Effector memory CD4-positive, alpha-beta T cell (primary cell): ENCODE measurements around the gene FBXO17.

ENCODE experiments used
- DNase-seq, 3 donors: peaks; one replicate each; pipeline ENCODE4 v3.0.0-alpha.2; 2020
- H3K27ac ChIP-seq: 2 replicates; pipeline ENCODE4 v1.7.0; 2013; ENCODE audit warnings: mild to moderate bottlenecking, low read length, moderate library complexity; ENCODE audit not compliant: insufficient read depth, poor library complexity, severe bottlenecking
- H3K27me3 ChIP-seq: replicated peaks from 2 replicates; pipeline ENCODE4 v1.7.0; 2013; ENCODE audit warnings: mild to moderate bottlenecking, low read length; ENCODE audit not compliant: insufficient read depth, control insufficient read depth, poor library complexity, severe bottlenecking
- H3K36me3 ChIP-seq: 2 replicates; pipeline ENCODE4 v1.7.0; 2013; ENCODE audit warnings: mild to moderate bottlenecking, low read length, moderate library complexity; ENCODE audit not compliant: control insufficient read depth, insufficient read depth
- H3K4me1 ChIP-seq: 2 replicates; pipeline ENCODE4 v1.7.0; 2013; ENCODE audit warnings: low read length, mild to moderate bottlenecking; ENCODE audit not compliant: control insufficient read depth, insufficient read depth, poor library complexity, severe bottlenecking
- H3K4me3 ChIP-seq: 2 replicates; pipeline ENCODE4 v1.7.0; 2013; ENCODE audit warnings: low read length, low read depth, mild to moderate bottlenecking; ENCODE audit not compliant: insufficient read depth, poor library complexity, severe bottlenecking
- H3K9me3 ChIP-seq: 2 replicates; pipeline ENCODE4 v1.7.0; 2013; ENCODE audit warnings: mild to moderate bottlenecking, low read length, moderate library complexity; ENCODE audit not compliant: control insufficient read depth

Gene FBXO17

GRCh38 chr19:38908911-38909310 is 66.6 kb downstream of the FBXO17 start:
- no peak overlapping the region for H3K27ac ChIP-seq
- peaks cover 32% of the 10 kb centered on the region for H3K36me3 ChIP-seq
- H3K4me3 ChIP-seq, result no peak overlapping the region
- H3K9me3 ChIP-seq, result no peaks in the 10 kb centered on the region
- no peaks in the 10 kb centered on the region for H3K4me1 ChIP-seq
- no peaks in the 10 kb centered on the region for H3K27me3 ChIP-seq
- DNase-seq, result no peak

- Histone ChIP-seq H3K27ac (no peak overlapping the region), H3K4me3 (no peak overlapping the region), H3K9me3 (no peaks in the 10 kb centered on the region), H3K36me3 (peaks cover 32% of the 10 kb centered on the region), H3K27me3 (no peaks in the 10 kb centered on the region), H3K4me1 (no peaks in the 10 kb centered on the region)
- DNase-seq, result no peak
Observed at GRCh38 chr19:38907670-38908069, 67.9 kb downstream of the FBXO17 start.

DNA sequence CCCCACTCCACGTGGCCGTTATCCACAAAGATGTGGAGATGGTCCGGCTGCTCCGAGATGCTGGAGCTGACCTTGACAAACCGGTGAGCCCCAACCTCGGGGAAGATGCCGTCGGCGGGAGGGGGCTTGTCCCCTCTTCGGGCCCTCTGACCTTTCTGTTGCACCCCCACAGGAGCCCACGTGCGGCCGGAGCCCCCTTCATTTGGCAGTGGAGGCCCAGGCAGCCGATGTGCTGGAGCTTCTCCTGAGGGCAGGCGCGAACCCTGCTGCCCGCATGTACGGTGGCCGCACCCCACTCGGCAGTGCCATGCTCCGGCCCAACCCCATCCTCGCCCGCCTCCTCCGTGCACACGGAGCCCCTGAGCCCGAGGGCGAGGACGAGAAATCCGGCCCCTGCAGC is 68.3 kb downstream of the FBXO17 start:
- no peak for DNase-seq
- Histone ChIP-seq H3K36me3 (peaks cover 32% of the 10 kb centered on the region), H3K27ac (no peak overlapping the region), H3K4me1 (no peaks in the 10 kb centered on the region), H3K4me3 (no peak overlapping the region), H3K9me3 (no peaks in the 10 kb centered on the region), H3K27me3 (no peaks in the 10 kb centered on the region)

DNA sequence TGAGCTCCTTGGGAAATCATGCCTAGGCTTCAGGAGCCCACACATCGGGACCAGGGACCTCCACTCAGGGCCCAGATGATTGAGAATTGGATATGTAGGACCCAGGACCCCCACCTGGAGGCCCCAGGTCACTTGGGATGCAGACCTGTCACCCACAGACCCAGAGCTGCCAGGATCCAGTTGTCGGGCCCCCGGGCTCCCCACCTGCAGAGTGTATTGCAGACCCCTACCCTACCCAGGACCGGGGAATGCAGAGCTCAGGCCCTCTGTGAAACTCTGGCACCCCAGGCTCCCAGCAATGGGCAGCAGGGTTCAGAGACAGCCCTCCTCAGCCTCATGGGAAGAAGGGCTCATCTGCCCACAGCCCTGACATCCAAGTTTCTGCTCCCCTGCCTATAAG is 69.9 kb downstream of the FBXO17 start:
- Histone ChIP-seq H3K27ac (no peak overlapping the region), H3K4me3 (no peak overlapping the region), H3K9me3 (no peaks in the 10 kb centered on the region), H3K27me3 (no peaks in the 10 kb centered on the region), H3K4me1 (peaks cover 3% of the 10 kb centered on the region), H3K36me3 (peaks cover 32% of the 10 kb centered on the region)
- no peak for DNase-seq

- Histone ChIP-seq H3K36me3 (peaks cover 32% of the 10 kb centered on the region), H3K27ac (no peak overlapping the region), H3K27me3 (no peaks in the 10 kb centered on the region), H3K4me3 (no peak overlapping the region), H3K4me1 (peaks cover 8% of the 10 kb centered on the region), H3K9me3 (no peaks in the 10 kb centered on the region)
- no peak for DNase-seq
Observed at GRCh38 chr19:38904581-38905539, 70.7 kb downstream of the FBXO17 start.

DNA sequence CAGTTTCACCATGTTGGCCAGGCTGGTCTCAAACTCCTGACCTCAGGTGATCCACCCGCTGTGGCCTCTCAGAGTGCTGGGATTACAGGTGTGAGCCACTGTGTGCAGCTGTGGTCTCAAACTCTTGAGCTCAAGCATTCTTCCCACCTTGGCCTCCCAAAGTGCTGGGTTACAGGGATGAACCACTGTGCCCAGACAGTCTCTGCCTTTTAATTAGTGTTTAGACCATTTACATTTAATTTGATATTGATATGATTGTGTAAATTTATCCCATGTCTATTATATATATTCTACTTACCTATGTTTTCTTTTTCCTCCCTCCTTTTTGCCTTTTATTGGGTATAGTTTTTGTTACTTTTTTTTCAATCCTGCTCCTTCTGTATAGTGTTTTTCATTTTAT is 73.9 kb downstream of the FBXO17 start:
- H3K9me3 ChIP-seq, result no peaks in the 10 kb centered on the region
- no peaks in the 10 kb centered on the region for H3K27me3 ChIP-seq
- H3K4me3 ChIP-seq, result no peak overlapping the region
- peaks cover 18% of the 10 kb centered on the region for H3K4me1 ChIP-seq
- DNase-seq, result no peak
- H3K27ac ChIP-seq, result no peak overlapping the region
- peaks cover 19% of the 10 kb centered on the region for H3K36me3 ChIP-seq

DNA sequence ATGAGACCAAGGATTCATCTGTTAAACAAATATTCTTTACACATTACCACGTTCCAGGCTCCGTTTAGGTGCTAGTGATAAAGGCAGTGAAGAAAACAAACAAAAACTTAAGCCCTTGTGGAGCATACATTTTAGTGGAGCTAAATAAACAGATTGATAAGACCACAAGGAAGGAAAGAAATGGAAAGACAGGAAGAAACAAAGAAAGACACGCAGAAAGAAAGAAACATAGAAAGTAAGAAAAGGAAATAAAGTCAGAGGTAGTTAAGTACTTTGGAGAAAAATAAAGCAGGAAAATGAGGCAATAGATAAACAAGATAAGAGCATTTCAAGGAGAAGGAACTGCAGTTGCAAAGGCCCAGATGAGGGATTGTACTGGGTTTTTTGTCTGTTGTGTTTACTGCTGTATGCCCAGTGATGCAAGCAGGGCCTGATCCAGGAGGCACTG is 74.8 kb downstream of the FBXO17 start:
- H3K36me3 ChIP-seq, result peaks cover 15% of the 10 kb centered on the region
- H3K4me1 ChIP-seq, result peaks cover 18% of the 10 kb centered on the region
- no peaks in the 10 kb centered on the region for H3K9me3 ChIP-seq
- no peak for DNase-seq
- peak overlapping the region; percentile 98 for H3K27ac ChIP-seq
- peak overlapping the region; percentile 79 for H3K4me3 ChIP-seq
- no peaks in the 10 kb centered on the region for H3K27me3 ChIP-seq

- DNase-seq, result no peak
- peaks cover 18% of the 10 kb centered on the region for H3K4me1 ChIP-seq
Observed at GRCh38 chr19:38900202-38900629, 75.3 kb downstream of the FBXO17 start.

GRCh38 chr19:38899447-38900201 is 75.9 kb downstream of the FBXO17 start, which contains the start of the genes NFKBIB and SIRT2:
TSS of gene NFKBIB (plus strand) at chr19:38899969. CDS start at chr19:38900033, 64 bp downstream.
TSS of gene SIRT2 (minus strand) at chr19:38899618. CDS start at chr19:38899521, 97 bp downstream.
- Histone ChIP-seq H3K27me3 (no peaks in the 10 kb centered on the region), H3K4me3 (peak within 1 kb of the TSS; percentile 79), H3K4me1 (peaks cover 18% of the 10 kb centered on the region), H3K9me3 (no peaks in the 10 kb centered on the region), H3K27ac (peak within 1 kb of the TSS; percentile 98), H3K36me3 (peaks cover 4% of the 10 kb centered on the region)
- peak; percentile 99 to 100 (median 100) for DNase-seq

More at GRCh38 chr19:38900202-38900629, 75.3 kb downstream of the FBXO17 start:
- peak overlapping the region; percentile 79 for H3K4me3 ChIP-seq
- H3K27ac ChIP-seq, result peak overlapping the region; percentile 98
- no peaks in the 10 kb centered on the region for H3K27me3 ChIP-seq
- peaks cover 10% of the 10 kb centered on the region for H3K36me3 ChIP-seq
- H3K9me3 ChIP-seq, result no peaks in the 10 kb centered on the region
